ENCODE measurements around the gene NUDT1. TPM values are rescaled to one million over a fixed set of nuclear protein-coding genes. Genes with fewer than 3 reads are reported as not detected.

The NUDT1 gene
- total RNA-seq, 3 donors from 2014 or later, result 83.7 to 105 (median 96.8) TPM

DNA sequence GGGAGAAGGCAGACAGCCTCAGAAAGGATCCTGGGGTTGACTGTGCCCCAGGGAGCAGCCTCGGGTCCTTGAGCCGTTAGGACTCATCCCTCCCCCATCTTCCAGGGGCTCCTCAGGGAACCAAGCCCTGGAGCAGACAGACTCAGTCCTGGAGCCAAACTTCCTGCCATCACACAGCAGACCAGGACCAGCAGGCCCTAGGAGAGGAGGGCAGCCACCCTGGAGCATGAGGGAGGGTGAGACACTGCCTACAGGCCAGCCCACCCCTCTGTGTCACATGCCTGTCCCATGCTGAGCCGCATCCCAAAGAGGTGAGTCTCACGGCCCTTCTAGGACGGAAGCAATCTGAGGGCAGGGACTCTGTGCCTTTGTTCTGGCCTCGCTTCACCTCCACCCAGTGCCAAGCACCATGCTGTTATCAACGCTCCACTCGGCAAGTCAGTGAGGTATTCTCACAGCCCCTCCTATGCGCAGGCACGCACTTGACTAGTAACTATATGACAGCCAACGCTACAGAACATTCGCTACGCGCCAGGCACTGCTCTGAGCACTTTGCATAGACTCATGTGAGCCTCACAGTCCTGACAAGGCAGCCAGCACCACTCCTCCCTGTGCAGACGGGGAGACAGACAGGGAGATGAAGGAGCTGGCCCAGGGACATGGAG is 28.3 kb upstream of the NUDT1 start:
- Mint-ChIP-seq H3K36me3 (ENCODE audit: insufficient read depth) (peaks cover 47% of the 10 kb centered on the region), H3K4me3 (no peak overlapping the region), H3K9me3 (no peaks in the 10 kb centered on the region), H3K27me3 (ENCODE audit: low read depth) (no peaks in the 10 kb centered on the region), H3K4me1 (ENCODE audit: low read depth) (peaks cover 6% of the 10 kb centered on the region)
- DNase-seq, result no peak
- no peak for ATAC-seq

GRCh38 chr7:2214636-2215035 is 27.4 kb upstream of the NUDT1 start:
- Mint-ChIP-seq H3K4me3 (no peak overlapping the region), H3K27me3 (ENCODE audit: low read depth) (no peaks in the 10 kb centered on the region), H3K9me3 (no peaks in the 10 kb centered on the region), H3K4me1 (ENCODE audit: low read depth) (peaks cover 6% of the 10 kb centered on the region), H3K36me3 (ENCODE audit: insufficient read depth) (peaks cover 44% of the 10 kb centered on the region)
- ATAC-seq (peak; percentile 54), DNase-seq (no peak)

DNA sequence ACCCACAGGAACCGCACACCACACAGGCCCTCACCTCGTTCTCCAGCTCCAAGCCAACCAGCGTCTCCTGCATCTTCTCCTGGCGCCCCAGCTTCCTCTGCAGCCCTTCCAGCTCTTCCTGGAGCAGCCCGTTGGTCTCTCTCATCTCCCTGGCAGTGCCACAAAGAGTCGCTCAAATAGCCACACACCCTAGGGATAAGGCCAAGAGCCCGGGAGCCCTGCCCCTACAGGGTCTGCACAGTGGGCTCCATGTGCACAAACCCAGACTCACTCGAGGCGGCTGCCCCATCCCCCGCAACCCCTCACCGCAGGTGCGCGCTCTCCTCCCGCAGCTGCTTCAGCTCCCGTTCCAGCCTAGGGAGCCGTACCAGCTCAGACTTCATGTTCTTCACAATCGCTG is 26.2 kb upstream of the NUDT1 start:
- H3K9me3 Mint-ChIP-seq, result no peaks in the 10 kb centered on the region
- DNase-seq (no peak), ATAC-seq (no peak)
- H3K36me3 Mint-ChIP-seq (ENCODE audit: insufficient read depth), result peaks cover 44% of the 10 kb centered on the region
- peaks cover 6% of the 10 kb centered on the region for H3K4me1 Mint-ChIP-seq (ENCODE audit: low read depth)
- no peak overlapping the region for H3K4me3 Mint-ChIP-seq
- H3K27me3 Mint-ChIP-seq (ENCODE audit: low read depth), result no peaks in the 10 kb centered on the region

DNA sequence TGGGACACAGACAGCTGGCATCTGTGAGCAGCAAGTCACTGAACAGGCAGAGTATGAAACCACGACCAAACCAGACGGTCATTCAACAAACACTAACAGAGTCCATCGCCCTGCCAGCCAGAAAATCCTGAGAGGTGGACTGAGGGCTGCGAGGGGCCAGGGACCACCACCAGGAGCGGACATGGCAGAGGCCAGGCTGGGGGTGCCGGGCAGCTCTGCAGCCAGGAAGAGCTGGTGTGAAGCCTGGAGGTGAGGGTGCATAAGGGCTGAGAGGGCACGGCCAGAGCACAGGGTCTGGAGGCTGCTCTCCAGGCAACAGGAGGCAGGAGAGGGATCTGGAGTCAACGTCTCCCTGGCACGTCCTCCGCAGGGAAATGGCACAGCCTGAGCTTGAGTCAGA is 24.8 kb upstream of the NUDT1 start:
- H3K4me3 Mint-ChIP-seq, result no peak overlapping the region
- DNase-seq, result no peak
- peaks cover 45% of the 10 kb centered on the region for H3K36me3 Mint-ChIP-seq (ENCODE audit: insufficient read depth)
- peaks cover 6% of the 10 kb centered on the region for H3K4me1 Mint-ChIP-seq (ENCODE audit: low read depth)
- no peak for ATAC-seq
- H3K9me3 Mint-ChIP-seq, result no peaks in the 10 kb centered on the region
- H3K27me3 Mint-ChIP-seq (ENCODE audit: low read depth), result no peaks in the 10 kb centered on the region

- Mint-ChIP-seq H3K9me3 (no peaks in the 10 kb centered on the region), H3K27me3 (ENCODE audit: low read depth) (no peaks in the 10 kb centered on the region), H3K4me3 (no peak overlapping the region), H3K36me3 (ENCODE audit: insufficient read depth) (peaks cover 42% of the 10 kb centered on the region), H3K4me1 (ENCODE audit: low read depth) (peaks cover 6% of the 10 kb centered on the region)
- DNase-seq (no peak), ATAC-seq (no peak)
These were observed 24.1 kb upstream of the NUDT1 start for GRCh38 chr7:2217716-2218443.

GRCh38 chr7:2218444-2218785 is 23.6 kb upstream of the NUDT1 start:
- H3K27me3 Mint-ChIP-seq (ENCODE audit: low read depth), result no peaks in the 10 kb centered on the region
- ATAC-seq (no peak), DNase-seq (no peak)
- H3K4me1 Mint-ChIP-seq (ENCODE audit: low read depth), result peaks cover 6% of the 10 kb centered on the region
- peaks cover 39% of the 10 kb centered on the region for H3K36me3 Mint-ChIP-seq (ENCODE audit: insufficient read depth)
- H3K9me3 Mint-ChIP-seq, result no peaks in the 10 kb centered on the region
- no peak overlapping the region for H3K4me3 Mint-ChIP-seq

DNA sequence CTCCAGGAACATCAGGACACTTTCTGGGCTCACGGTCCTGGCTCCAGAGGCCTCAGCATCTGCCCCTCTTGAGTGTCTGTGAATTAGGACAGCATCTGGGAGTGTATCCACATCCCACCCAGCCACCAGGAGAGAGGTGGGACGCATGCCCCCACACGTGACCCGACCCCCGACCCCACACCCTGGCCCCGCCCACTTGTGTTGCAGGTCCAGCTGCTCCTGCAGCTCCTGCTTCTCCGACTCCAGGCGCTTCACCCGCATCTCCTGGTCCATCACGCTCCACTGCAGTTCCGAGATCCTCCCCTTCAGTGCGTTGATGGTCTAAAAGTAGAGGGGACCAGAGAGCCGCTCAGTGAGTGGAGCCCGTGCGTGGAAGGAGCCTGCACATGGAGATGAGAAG is 22.9 kb upstream of the NUDT1 start:
- no peak for DNase-seq
- peaks cover 6% of the 10 kb centered on the region for H3K4me1 Mint-ChIP-seq (ENCODE audit: low read depth)
- H3K27me3 Mint-ChIP-seq (ENCODE audit: low read depth), result no peaks in the 10 kb centered on the region
- H3K36me3 Mint-ChIP-seq (ENCODE audit: insufficient read depth), result peaks cover 37% of the 10 kb centered on the region
- ATAC-seq, result no peak
- H3K9me3 Mint-ChIP-seq, result no peaks in the 10 kb centered on the region
- H3K4me3 Mint-ChIP-seq, result no peak overlapping the region

DNA sequence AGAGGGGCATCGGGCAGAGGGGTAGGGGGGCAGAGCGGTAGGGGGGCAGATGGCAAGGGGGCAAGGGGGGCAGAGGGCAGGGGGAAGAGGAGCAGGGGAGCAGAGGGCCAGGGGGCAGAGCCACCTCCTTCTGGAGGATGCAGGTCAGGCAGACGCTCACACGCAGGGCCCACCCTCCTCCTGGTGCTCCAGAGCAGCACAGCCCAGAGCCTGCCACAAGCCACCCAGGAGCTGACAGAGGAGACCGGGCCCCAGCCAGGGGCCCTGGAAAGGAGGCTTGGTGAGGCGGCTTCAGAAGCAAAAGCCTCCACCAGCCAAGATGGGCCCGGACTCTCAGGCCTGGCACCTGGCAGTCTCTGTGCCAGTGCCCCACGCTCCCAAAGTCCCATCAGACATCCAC is 22.4 kb upstream of the NUDT1 start:
- no peaks in the 10 kb centered on the region for H3K27me3 Mint-ChIP-seq (ENCODE audit: low read depth)
- H3K4me1 Mint-ChIP-seq (ENCODE audit: low read depth), result peaks cover 6% of the 10 kb centered on the region
- no peak overlapping the region for H3K4me3 Mint-ChIP-seq
- ATAC-seq (no peak), DNase-seq (no peak)
- H3K9me3 Mint-ChIP-seq, result no peaks in the 10 kb centered on the region
- peaks cover 39% of the 10 kb centered on the region for H3K36me3 Mint-ChIP-seq (ENCODE audit: insufficient read depth)

- H3K36me3 Mint-ChIP-seq (ENCODE audit: insufficient read depth), result peaks cover 37% of the 10 kb centered on the region
- no peaks in the 10 kb centered on the region for H3K9me3 Mint-ChIP-seq
- peaks cover 3% of the 10 kb centered on the region for H3K4me1 Mint-ChIP-seq (ENCODE audit: low read depth)
- no peak for DNase-seq
- no peak for ATAC-seq
- H3K4me3 Mint-ChIP-seq, result no peak overlapping the region
- H3K27me3 Mint-ChIP-seq (ENCODE audit: low read depth), result no peaks in the 10 kb centered on the region
These were observed 22.0 kb upstream of the NUDT1 start for GRCh38 chr7:2220030-2220429.

- Mint-ChIP-seq H3K4me1 (ENCODE audit: low read depth) (peaks cover 2% of the 10 kb centered on the region), H3K36me3 (ENCODE audit: insufficient read depth) (peaks cover 37% of the 10 kb centered on the region), H3K9me3 (no peaks in the 10 kb centered on the region), H3K27me3 (ENCODE audit: low read depth) (no peaks in the 10 kb centered on the region), H3K4me3 (no peak overlapping the region)
- ATAC-seq (no peak), DNase-seq (no peak)
These were observed 21.5 kb upstream of the NUDT1 start for GRCh38 chr7:2220506-2220905.

GRCh38 chr7:2220954-2221353 is 21.1 kb upstream of the NUDT1 start:
- Mint-ChIP-seq H3K9me3 (no peaks in the 10 kb centered on the region), H3K4me3 (no peak overlapping the region), H3K4me1 (ENCODE audit: low read depth) (no peaks in the 10 kb centered on the region), H3K27me3 (ENCODE audit: low read depth) (no peaks in the 10 kb centered on the region), H3K36me3 (ENCODE audit: insufficient read depth) (peaks cover 36% of the 10 kb centered on the region)
- DNase-seq, result no peak
- no peak for ATAC-seq

- DNase-seq, result no peak
- ATAC-seq, result no peak
- no peaks in the 10 kb centered on the region for H3K27me3 Mint-ChIP-seq (ENCODE audit: low read depth)
- H3K4me1 Mint-ChIP-seq (ENCODE audit: low read depth), result no peaks in the 10 kb centered on the region
- no peak overlapping the region for H3K4me3 Mint-ChIP-seq
- peaks cover 30% of the 10 kb centered on the region for H3K36me3 Mint-ChIP-seq (ENCODE audit: insufficient read depth)
- H3K9me3 Mint-ChIP-seq, result no peaks in the 10 kb centered on the region
These were observed 19.5 kb upstream of the NUDT1 start for GRCh38 chr7:2222516-2222915.

GRCh38 chr7:2223321-2223720 is 18.7 kb upstream of the NUDT1 start:
- peaks cover 23% of the 10 kb centered on the region for H3K36me3 Mint-ChIP-seq (ENCODE audit: insufficient read depth)
- no peaks in the 10 kb centered on the region for H3K27me3 Mint-ChIP-seq (ENCODE audit: low read depth)
- no peak for ATAC-seq
- no peak for DNase-seq
- H3K9me3 Mint-ChIP-seq, result no peaks in the 10 kb centered on the region
- no peak overlapping the region for H3K4me3 Mint-ChIP-seq
- no peaks in the 10 kb centered on the region for H3K4me1 Mint-ChIP-seq (ENCODE audit: low read depth)

GRCh38 chr7:2224491-2224928 is 17.5 kb upstream of the NUDT1 start:
- H3K4me3 Mint-ChIP-seq, result no peak overlapping the region
- H3K4me1 Mint-ChIP-seq (ENCODE audit: low read depth), result peaks cover under 1% of the 10 kb centered on the region
- no peak for ATAC-seq
- H3K9me3 Mint-ChIP-seq, result no peaks in the 10 kb centered on the region
- DNase-seq, result no peak
- no peaks in the 10 kb centered on the region for H3K27me3 Mint-ChIP-seq (ENCODE audit: low read depth)
- peaks cover 23% of the 10 kb centered on the region for H3K36me3 Mint-ChIP-seq (ENCODE audit: insufficient read depth)

- DNase-seq (no peak), ATAC-seq (no peak)
- peaks cover 25% of the 10 kb centered on the region for H3K36me3 Mint-ChIP-seq (ENCODE audit: insufficient read depth)
- H3K4me3 Mint-ChIP-seq, result no peak overlapping the region
- H3K9me3 Mint-ChIP-seq, result no peaks in the 10 kb centered on the region
- no peaks in the 10 kb centered on the region for H3K27me3 Mint-ChIP-seq (ENCODE audit: low read depth)
- H3K4me1 Mint-ChIP-seq (ENCODE audit: low read depth), result peaks cover 4% of the 10 kb centered on the region
These were observed 17.1 kb upstream of the NUDT1 start for GRCh38 chr7:2224934-2225333.
